HL-60/S4 treated with phorbol 12-myristate 13-acetate at 8.2 ng/mL for 4 days and 3 days (cell line): Measurements from ENCODE around the gene EFCAB10.
"Not testable (repeated sequence)": the region's sequence is repeated elsewhere in the genome, so short reads cannot be mapped to it uniquely, and the experiment has no call there.

ENCODE experiments used
- in situ Hi-C: fragments of 300-500 bp; cut with MboI; formaldehyde crosslinking; loops from 2 replicates; pipeline ENCODE4 v1.15.0; 2022; ENCODE audit warnings: low sequenced_read_pairs

Gene EFCAB10

GRCh38 chr7:105599551-105599950 lies 18.3 kb upstream of the EFCAB10 start:
- in situ Hi-C loops, result no loop called here

- in situ Hi-C loops, result not testable (repeated sequence)
These were observed 17.8 kb upstream of the EFCAB10 start for GRCh38 chr7:105599080-105599479.

- in situ Hi-C loops, result no loop called here
These were observed 15.6 kb upstream of the EFCAB10 start for GRCh38 chr7:105596866-105597265.

GRCh38 chr7:105594034-105594433 lies 12.7 kb upstream of the EFCAB10 start:
- in situ Hi-C loops, result no loop called here

- in situ Hi-C loops, result no loop called here
These were observed 10.2 kb upstream of the EFCAB10 start for GRCh38 chr7:105591522-105591921.

- in situ Hi-C loops, result no loop called here
These were observed 9.5 kb upstream of the EFCAB10 start for GRCh38 chr7:105590793-105591192.

- in situ Hi-C loops, result no loop called here
These were observed 8.2 kb upstream of the EFCAB10 start for GRCh38 chr7:105589356-105590077.

- in situ Hi-C loops, result no loop called here
These were observed 6.8 kb upstream of the EFCAB10 start for GRCh38 chr7:105587909-105588635.

GRCh38 chr7:105585850-105586500 lies 4.7 kb upstream of the EFCAB10 start:
- in situ Hi-C loops, result no loop called here

- in situ Hi-C loops, result no loop called here
These were observed 2.9 kb upstream of the EFCAB10 start for GRCh38 chr7:105584165-105584564.

- in situ Hi-C loops, result no loop called here
These were observed 1.8 kb upstream of the EFCAB10 start for GRCh38 chr7:105583061-105583460.

- in situ Hi-C loops, result no loop called here
These were observed 1.1 kb downstream of the EFCAB10 start for GRCh38 chr7:105580022-105580740.

GRCh38 chr7:105578496-105578895 lies 2.8 kb downstream of the EFCAB10 start:
- in situ Hi-C loops, result no loop called here

- in situ Hi-C loops, result no loop called here
These were observed 4.0 kb downstream of the EFCAB10 start for GRCh38 chr7:105577251-105577650.

GRCh38 chr7:105571891-105572290 lies 9.4 kb downstream of the EFCAB10 start:
- in situ Hi-C loops, result no loop called here

GRCh38 chr7:105567821-105568220 lies 13.5 kb downstream of the EFCAB10 start:
- in situ Hi-C loops, result no loop called here

GRCh38 chr7:105567024-105567423 lies 14.3 kb downstream of the EFCAB10 start:
- in situ Hi-C loops, result no loop called here

GRCh38 chr7:105565190-105565589 lies 16.1 kb downstream of the EFCAB10 start:
- in situ Hi-C loops, result no loop called here

- in situ Hi-C loops, result no loop called here
These were observed 21.4 kb downstream of the EFCAB10 start for GRCh38 chr7:105559926-105560325.

- in situ Hi-C loops, result no loop called here
These were observed 43.0 kb downstream of the EFCAB10 start for GRCh38 chr7:105538339-105538738.
